AG09319 (cell line): ENCODE results near the gene SPATA13.

Experiments
- DNase-seq: peaks from one replicate; pipeline ENCODE4 v3.0.0-alpha.2; 2010; ENCODE audit warnings: low read depth; ENCODE audit errors: extremely low read depth
- CTCF ChIP-seq: IDR thresholded peaks from 2 replicates; pipeline ENCODE4 v1.5.1; 2011; ENCODE audit warnings: low read depth, mild to moderate bottlenecking, inconsistent platforms, low read length, moderate library complexity

Gene SPATA13

GRCh38 chr13:24243302-24243701 is 82.8 kb downstream of the SPATA13 start:
- no peak for TF ChIP-seq CTCF
- DNase-seq = no peak

GRCh38 chr13:24244802-24245201 is 84.3 kb downstream of the SPATA13 start:
- TF ChIP-seq CTCF = no peak
- DNase-seq = no peak

- TF ChIP-seq CTCF = no peak
- DNase-seq = no peak
Measured at GRCh38 chr13:24247016-24247415, 86.5 kb downstream of the SPATA13 start.

- no peak for DNase-seq
- no peak for TF ChIP-seq CTCF
Measured at GRCh38 chr13:24249624-24250023, 89.1 kb downstream of the SPATA13 start.

- no peak for TF ChIP-seq CTCF
- no peak for DNase-seq
Measured at GRCh38 chr13:24250376-24251057, 90.0 kb downstream of the SPATA13 start.

- no peak for DNase-seq
- TF ChIP-seq CTCF = no peak
Measured at GRCh38 chr13:24251525-24251924, 91.0 kb downstream of the SPATA13 start.

GRCh38 chr13:24252136-24252535 is 91.6 kb downstream of the SPATA13 start:
- no peak for TF ChIP-seq CTCF
- DNase-seq = no peak
